LNCAP (cell line): Measurements from ENCODE around the gene LEMD1.

Experiments used
- CTCF ChIP-seq: fragments of 450-650 bp; IDR thresholded peaks from 2 replicates; pipeline ENCODE4 v1.5.1; 2017; ENCODE audit warnings: mild to moderate bottlenecking

The LEMD1 gene

DNA sequence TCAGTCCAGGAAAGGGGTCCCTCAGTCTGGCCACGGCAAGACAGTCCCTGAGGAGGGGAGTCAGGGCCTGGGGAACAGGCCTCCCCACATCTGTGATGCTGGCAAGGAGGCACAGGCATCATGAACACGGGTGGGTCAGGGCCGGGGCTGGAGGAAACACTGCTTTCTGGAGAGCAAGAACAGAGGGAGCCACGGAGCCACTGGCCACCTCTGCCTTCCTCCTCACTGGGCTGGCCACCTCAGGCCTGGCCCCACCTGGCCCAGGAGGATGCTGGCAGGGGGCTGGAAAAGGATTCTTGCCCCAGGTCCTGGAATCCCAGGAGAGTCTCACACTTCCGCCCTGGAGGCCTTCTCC, 18.2 kb upstream of the LEMD1 start:
- TF ChIP-seq CTCF, result no peak

DNA sequence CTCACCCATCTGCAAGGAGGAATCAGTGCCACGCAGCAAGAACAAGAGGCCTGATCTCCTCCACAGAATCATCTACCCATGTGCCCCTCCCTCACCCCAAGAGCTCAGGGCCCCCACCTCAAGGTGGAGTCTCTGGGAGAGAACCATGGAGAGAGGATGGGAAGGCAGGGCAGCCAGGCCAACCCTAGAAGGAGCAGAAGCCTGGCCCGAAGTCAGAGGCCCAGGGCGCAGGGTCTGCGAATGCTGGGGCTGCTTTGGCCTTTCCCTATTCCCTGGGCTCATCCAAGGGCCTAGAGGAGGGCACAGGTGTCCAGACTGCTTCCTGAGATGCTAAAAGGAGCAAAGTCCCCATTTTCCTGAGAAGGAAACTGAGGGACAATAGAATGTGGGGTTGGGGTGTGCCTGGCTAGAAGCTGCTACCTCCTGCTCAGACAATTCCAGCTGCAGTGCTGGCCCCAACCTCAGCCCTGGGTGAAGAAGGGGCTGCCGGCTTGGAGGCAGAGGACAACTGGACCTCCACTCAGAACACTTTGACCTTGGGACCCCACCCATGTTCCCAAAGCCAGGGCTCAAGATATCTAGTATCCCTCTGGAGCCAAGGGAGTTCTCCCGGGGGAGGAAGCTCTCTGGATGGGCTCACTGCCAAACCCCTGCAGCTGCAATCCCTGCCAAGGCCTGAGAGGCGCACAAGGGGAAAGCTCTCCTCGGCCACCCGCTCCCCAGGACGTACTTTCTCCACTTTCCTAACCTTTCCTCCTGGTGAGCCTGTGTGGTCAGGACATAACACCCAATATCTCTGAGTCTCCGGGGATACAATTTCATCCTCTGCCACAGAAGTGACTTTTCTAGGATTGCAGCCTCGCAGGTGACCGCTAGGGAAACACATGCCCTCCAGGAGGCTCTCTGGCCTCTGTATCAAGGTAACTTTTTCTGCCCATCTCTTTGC, 16.6 kb upstream of the LEMD1 start:
- TF ChIP-seq CTCF, result peak; percentile 44

GRCh38 chr1:205437570-205437969, 15.7 kb upstream of the LEMD1 start:
- no peak for TF ChIP-seq CTCF

DNA sequence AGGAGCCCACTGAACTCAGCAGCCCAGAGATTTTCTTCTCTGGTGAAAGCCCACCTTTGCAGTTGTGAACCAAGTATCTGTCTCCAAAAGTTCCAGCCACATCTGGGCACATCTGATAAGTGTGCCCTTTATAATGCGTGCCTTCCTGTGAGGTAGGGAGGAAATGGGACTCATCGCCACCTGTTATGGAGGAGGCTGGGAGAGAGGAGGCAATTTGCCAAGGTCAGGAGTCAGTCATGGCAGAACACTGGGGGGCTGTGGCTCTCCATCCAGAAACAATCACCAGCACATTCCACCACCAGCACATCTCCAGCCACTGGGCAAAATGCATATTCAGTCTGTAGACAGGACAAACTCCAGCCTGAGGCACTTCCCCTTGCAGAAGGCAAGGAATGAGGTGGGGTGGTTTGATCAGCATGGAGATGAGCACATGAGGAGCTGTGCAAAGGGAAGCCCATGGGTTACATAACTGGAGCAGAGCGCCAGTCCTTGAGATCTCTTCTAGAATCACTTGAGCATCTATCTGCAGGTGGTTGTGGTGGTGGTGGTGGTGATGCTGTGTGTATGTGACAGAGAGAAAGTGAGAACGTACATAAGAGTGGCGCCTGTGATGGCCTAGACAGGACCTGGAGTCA, 15.0 kb upstream of the LEMD1 start:
- TF ChIP-seq CTCF, result no peak

DNA sequence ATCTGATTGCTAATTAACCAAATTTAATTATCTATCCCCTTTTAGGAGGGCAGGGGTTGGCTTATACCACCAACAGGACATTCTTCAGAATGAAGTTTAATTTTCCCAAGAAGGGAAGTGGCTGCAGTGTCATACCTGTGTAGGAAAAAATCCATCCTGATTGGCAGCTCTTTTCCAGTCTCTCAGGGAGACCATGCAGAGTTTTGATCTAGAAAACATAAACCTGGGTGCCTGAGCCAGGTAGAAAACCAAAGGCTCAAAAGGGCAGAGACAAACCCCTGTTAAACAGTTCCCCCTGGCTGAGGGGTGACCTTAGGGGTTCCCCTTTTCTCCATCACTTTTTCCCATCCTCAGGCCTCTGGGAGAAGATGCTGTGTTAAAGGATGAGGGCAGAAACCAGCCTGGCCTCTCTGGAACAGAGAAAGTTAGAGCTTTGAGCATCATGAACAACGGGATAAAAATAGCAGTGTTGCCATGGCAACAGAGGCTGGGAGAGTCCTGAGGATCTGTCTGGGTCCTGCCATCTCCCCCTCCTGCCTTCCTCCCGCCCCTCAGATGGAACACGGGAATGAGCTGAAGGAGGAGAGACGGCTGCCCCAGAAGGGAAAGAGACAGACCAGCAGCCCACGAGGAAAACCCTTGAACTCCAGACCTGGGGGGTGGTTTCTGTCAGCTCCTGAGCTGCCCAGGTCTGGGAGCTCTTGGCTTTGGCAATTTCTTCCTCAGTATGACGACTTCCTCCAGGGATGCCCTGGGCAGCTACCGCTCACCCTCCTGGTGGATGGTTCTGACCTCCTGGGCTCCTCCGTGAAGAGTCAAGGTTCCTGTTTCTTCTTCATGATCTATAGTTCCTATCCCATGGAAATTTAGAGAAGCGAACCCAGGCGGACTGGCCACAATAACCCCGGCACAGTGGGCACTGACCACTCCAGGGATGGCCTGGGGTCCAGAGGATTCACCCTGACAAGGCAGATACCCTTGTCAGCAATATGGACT, 14.0 kb upstream of the LEMD1 start:
- no peak for TF ChIP-seq CTCF

DNA sequence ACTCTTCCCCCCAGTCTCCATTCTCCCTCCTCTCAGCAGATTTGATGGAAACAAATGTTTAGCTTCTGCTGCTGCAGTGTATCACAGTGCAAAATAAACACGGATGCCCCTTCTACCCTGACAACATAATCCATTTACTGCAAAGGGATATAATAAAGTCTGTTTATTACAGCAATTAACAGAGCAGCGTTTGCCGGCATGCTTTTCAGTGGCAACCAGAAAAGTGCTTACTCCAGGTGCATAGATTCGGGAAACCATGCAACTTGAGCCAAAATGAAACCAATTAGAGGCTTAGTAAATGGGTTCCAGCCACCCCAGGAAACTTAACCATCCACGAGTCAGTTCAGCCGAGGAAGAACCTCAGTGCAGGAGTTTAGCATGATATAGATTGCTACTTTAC, 12.9 kb upstream of the LEMD1 start:
- no peak for TF ChIP-seq CTCF

- TF ChIP-seq CTCF, result no peak
Observed at GRCh38 chr1:205432116-205432515, 10.3 kb upstream of the LEMD1 start.
